ENCODE data around the gene E2F2.

GRCh38 chr1:23562137-23562876, 31.3 kb upstream of the E2F2 start:
- TF ChIP-seq ZNF781 (CRISPR knock-in tag; IDR thresholded peaks at IDR 0.05; ENCODE audit: borderline replicate concordance, not compliant biosample characterization) = no peak
- TF ChIP-seq ZBTB42 (CRISPR knock-in tag; IDR thresholded peaks at IDR 0.05) = peak; percentile 66; the same call in 1 of the 2 replicates
- TF ChIP-seq CTCF (CRISPR knock-in tag; IDR thresholded peaks at IDR 0.05) = no peak
- TF ChIP-seq NFIC (IDR thresholded peaks at IDR 0.05; ENCODE audit: low read length) = 0 out of 2 replicates have a peak, but pooled peaks have one; percentile 32
- no peak for TF ChIP-seq NCOA1 (CRISPR knock-in tag; IDR thresholded peaks at IDR 0.05)
- TF ChIP-seq ZNF143 (CRISPR knock-in tag; IDR thresholded peaks at IDR 0.05) = peak; percentile 46; the same call in 1 of the 2 replicates

All from HepG2 (cell line).